Measurements from ENCODE around the gene MLC1.

DNA sequence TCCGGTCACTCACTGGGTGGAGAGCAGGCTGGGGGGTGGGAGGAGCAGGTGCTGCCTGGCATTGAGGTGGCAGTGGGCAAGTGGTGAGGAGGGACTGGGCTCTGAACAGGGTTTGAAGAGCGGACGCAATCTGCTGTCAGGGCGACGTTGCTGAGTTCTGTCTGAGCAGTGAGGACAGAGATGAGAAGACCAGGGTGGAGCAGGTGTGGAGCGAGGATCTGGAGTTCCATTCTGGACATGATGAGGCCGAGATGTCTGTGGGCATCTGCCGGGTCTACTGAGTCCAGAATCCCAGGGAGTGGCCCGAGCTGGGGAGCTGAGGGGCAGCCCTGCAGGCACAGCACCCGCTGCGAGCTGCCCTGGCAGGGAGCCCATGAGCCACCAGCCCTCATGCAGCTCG, 2.4 kb upstream of the MLC1 start:
- TF ChIP-seq POLR2A (IDR thresholded peaks at IDR 0.05) (no peak), POLR2AphosphoS5 (IDR thresholded peaks at IDR 0.05; ENCODE audit: insufficient read depth in 1 of 2, low read depth in 1 of 2) (no peak)
- TF ChIP-seq, protein P1, sequence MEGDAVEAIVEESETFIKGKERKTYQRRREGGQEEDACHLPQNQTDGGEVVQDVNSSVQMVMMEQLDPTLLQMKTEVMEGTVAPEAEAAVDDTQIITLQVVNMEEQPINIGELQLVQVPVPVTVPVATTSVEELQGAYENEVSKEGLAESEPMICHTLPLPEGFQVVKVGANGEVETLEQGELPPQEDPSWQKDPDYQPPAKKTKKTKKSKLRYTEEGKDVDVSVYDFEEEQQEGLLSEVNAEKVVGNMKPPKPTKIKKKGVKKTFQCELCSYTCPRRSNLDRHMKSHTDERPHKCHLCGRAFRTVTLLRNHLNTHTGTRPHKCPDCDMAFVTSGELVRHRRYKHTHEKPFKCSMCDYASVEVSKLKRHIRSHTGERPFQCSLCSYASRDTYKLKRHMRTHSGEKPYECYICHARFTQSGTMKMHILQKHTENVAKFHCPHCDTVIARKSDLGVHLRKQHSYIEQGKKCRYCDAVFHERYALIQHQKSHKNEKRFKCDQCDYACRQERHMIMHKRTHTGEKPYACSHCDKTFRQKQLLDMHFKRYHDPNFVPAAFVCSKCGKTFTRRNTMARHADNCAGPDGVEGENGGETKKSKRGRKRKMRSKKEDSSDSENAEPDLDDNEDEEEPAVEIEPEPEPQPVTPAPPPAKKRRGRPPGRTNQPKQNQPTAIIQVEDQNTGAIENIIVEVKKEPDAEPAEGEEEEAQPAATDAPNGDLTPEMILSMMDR (IDR thresholded peaks at IDR 0.05), result no peak
